ENCODE results near the gene PDE6A. TPM values are rescaled to one million over a fixed set of nuclear protein-coding genes. Genes with fewer than 3 reads are reported as not detected.
A peak's percentile ranks its signal among the peaks of the same experiment; 100 is the strongest.

The PDE6A gene
- total and polyA plus RNA-seq, 8 donors: 0.14 to 0.24 (median 0.18) TPM; not detected in 2

DNA sequence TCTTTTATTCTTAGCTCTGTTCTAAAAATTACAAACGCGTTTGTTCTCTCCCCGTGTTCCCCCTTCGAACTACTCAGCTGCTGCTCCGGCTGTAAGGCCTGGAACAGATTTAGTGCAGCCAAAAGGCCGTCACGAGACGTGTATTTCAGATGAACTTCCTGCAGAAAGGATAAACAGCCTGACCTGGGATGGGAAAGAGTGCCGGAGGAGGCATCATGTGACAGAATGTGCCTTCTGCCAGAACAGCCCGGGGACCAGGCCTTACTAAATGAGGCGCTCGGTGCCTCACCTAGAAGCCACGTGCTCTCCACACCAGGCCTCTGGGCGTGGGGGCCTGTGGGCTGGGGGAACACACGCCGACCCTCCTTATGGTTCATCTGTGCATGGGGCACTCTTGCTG, 119.7 kb downstream of the PDE6A start:
- Histone ChIP-seq H3K27ac (no peak overlapping the region), H3K27me3 (no peaks in the 10 kb centered on the region), H3K36me3 (no peaks in the 10 kb centered on the region), H3K9me3 (no peaks in the 10 kb centered on the region), H3K4me3 (no peak overlapping the region), H3K4me1 (no peaks in the 10 kb centered on the region)
- no peak for ATAC-seq
- peak in 1 of 4 donors; percentile 69 for DNase-seq
- TF ChIP-seq, protein P1, sequence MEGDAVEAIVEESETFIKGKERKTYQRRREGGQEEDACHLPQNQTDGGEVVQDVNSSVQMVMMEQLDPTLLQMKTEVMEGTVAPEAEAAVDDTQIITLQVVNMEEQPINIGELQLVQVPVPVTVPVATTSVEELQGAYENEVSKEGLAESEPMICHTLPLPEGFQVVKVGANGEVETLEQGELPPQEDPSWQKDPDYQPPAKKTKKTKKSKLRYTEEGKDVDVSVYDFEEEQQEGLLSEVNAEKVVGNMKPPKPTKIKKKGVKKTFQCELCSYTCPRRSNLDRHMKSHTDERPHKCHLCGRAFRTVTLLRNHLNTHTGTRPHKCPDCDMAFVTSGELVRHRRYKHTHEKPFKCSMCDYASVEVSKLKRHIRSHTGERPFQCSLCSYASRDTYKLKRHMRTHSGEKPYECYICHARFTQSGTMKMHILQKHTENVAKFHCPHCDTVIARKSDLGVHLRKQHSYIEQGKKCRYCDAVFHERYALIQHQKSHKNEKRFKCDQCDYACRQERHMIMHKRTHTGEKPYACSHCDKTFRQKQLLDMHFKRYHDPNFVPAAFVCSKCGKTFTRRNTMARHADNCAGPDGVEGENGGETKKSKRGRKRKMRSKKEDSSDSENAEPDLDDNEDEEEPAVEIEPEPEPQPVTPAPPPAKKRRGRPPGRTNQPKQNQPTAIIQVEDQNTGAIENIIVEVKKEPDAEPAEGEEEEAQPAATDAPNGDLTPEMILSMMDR (IDR thresholded peaks at IDR 0.05): no peak
- intact Hi-C loops (cut with DNase I): no loop called here

DNA sequence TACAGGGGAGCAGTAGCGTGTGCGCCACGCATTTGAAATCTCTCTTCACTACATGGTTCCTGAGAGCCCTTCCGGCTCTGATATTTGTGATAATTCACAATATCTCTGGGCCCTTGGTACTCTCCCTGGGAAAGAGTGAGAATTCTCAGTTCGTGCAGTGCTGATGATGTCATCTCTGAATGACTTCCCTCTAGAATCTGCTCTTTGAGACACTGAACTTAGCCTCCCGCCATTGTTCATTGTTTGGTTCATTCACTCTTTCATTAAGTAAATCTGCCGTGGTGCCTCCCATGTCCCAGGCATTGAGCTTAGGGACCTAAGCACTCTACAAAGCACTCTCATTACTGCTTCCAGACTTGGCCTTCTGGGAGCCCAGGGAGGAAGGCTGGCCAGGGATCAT, 120.5 kb downstream of the PDE6A start:
- ATAC-seq (no peak), DNase-seq (no peak)
- intact Hi-C loops (cut with DNase I): no loop called here
- no peak overlapping the region for H3K27ac ChIP-seq
- H3K9me3 ChIP-seq: no peaks in the 10 kb centered on the region
- H3K4me1 ChIP-seq: no peaks in the 10 kb centered on the region
- TF ChIP-seq, protein P1 (IDR thresholded peaks at IDR 0.05): no peak
- H3K36me3 ChIP-seq: no peaks in the 10 kb centered on the region
- no peaks in the 10 kb centered on the region for H3K27me3 ChIP-seq
- H3K4me3 ChIP-seq: no peak overlapping the region

DNA sequence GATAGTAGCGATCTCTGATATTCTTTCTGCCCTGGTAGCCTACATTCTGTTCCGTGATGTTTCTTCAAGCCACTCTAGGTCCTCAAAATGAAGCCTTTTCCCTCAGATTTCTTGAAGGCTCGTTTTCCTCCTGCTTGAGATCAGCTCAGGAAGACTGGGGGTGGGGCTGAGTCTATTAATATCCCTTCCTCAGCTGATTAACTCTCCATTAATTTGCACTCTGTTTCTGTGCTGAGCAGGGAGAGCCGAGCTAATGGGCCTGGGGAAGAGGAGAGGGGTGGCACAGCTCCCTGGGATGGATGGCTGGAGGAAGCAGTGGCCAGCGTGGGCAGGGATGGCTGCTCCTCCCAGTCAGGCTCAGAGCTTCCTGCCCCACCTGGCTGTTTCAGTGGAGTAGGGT, 121.2 kb downstream of the PDE6A start:
- no peaks in the 10 kb centered on the region for H3K9me3 ChIP-seq
- intact Hi-C loops (cut with DNase I): no loop called here
- DNase-seq (no peak), ATAC-seq (no peak)
- no peaks in the 10 kb centered on the region for H3K27me3 ChIP-seq
- H3K4me1 ChIP-seq: no peaks in the 10 kb centered on the region
- H3K27ac ChIP-seq: no peak overlapping the region
- H3K36me3 ChIP-seq: no peaks in the 10 kb centered on the region
- H3K4me3 ChIP-seq: no peak overlapping the region
- TF ChIP-seq, protein P1 (IDR thresholded peaks at IDR 0.05): no peak

DNA sequence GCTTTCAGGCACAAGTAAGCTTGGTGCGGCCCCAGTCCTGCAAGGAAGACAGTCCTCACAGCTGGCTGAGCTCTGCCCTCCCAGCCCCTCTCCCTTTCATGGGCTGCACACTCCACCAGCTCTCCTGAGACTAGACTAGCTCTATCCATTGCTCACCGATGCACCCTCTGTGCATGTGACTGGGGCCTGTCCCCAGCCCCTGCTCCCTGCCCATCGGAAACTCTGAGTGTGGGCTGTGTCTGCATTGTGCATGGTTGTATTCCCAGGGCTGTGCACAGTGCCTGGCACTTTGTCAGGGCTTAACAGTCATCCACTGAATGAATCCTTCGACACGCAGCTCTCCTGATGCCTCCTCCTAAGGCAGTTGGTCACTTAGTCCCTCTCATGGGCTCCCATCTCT, 122.3 kb downstream of the PDE6A start:
- intact Hi-C loops (cut with DNase I): no loop called here
- Histone ChIP-seq H3K4me3 (no peak overlapping the region), H3K27me3 (no peaks in the 10 kb centered on the region), H3K27ac (no peak overlapping the region), H3K9me3 (no peaks in the 10 kb centered on the region), H3K36me3 (no peaks in the 10 kb centered on the region), H3K4me1 (no peaks in the 10 kb centered on the region)
- no peak for ATAC-seq
- TF ChIP-seq, protein P1 (IDR thresholded peaks at IDR 0.05): no peak
- DNase-seq: no peak

DNA sequence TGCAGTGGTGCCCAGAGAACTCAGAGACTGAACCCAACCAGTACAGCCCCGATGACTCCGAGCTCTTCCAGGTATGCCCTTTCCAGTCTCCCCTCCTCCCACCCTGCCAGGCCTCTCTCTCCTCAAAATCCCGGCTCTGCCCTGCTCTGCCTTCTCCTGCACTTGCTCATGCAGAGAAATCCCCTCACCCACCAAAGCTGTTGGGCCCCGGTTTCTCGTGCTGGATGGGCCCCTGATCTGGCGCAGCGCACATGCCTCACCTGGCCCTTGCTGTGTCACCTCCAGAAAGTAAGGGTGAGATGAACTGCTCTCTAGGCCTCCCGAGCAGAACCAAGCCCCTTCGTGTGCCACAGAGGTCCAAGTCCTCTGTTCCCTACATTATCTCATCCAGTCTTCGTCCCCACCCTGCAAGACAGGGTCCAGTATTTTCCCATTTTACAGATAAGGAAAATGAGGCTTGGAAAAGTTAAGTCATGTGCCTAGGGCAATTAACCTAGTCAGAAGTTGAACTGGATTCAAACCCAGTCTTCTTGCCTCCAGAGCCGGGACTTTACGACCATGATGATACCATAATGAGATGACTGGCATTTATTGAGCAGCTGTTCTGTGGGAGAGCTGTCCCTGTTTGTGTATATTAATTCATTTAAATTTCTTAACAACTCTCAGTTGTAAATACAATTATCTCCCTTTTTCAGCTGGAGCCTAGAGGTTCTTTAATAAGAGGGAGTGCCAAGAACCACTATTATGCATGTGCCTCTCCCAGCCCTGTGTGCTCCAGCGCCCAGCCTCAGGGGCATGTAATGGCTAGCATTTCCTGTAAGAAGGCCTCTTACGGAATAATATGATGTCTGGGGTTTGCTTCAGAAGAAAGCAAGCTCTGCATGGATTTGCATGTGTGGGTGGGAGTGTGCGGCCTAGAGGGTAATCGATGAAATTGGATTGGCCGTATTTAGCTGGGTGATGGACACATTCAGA, 123.8 kb downstream of the PDE6A start:
- no peaks in the 10 kb centered on the region for H3K36me3 ChIP-seq
- intact Hi-C loops (cut with DNase I): no loop called here
- no peaks in the 10 kb centered on the region for H3K27me3 ChIP-seq
- no peaks in the 10 kb centered on the region for H3K4me1 ChIP-seq
- no peaks in the 10 kb centered on the region for H3K9me3 ChIP-seq
- TF ChIP-seq, protein P1 (IDR thresholded peaks at IDR 0.05): no peak
- DNase-seq (no peak), ATAC-seq (no peak)
- no peak overlapping the region for H3K4me3 ChIP-seq
- H3K27ac ChIP-seq: no peak overlapping the region
